Mesothelial cell of epicardium (in vitro differentiated cells): Measurements from ENCODE around the gene EPO. TPM values are rescaled to one million over a fixed set of nuclear protein-coding genes. Genes with fewer than 3 reads are reported as not detected.
A peak's percentile ranks its signal among the peaks of the same experiment; 100 is the strongest.
"Not testable (repeated sequence)": the region's sequence is repeated elsewhere in the genome, so short reads cannot be mapped to it uniquely, and the experiment has no call there.

Experiments used
- DNase-seq, 2 experiments: peaks; one replicate each; pipeline ENCODE4 v3.0.0; 2021; ENCODE audit warnings: low spot score in 2 of 2; ENCODE audit not compliant: unreplicated experiment in 2 of 2
- H3K27ac Mint-ChIP-seq: 2 replicates; pipeline ENCODE4 v1.8.0; 2021; ENCODE audit warnings: mixed read lengths
- H3K27me3 Mint-ChIP-seq: 2 replicates; pipeline ENCODE4 v1.8.0; 2021; ENCODE audit warnings: low read depth, mixed read lengths
- H3K36me3 Mint-ChIP-seq: 2 replicates; pipeline ENCODE4 v1.8.0; 2021; ENCODE audit warnings: mixed read lengths
- H3K4me1 Mint-ChIP-seq: 2 replicates; pipeline ENCODE4 v1.8.0; 2021; ENCODE audit warnings: mixed read lengths
- H3K4me3 Mint-ChIP-seq: 2 replicates; pipeline ENCODE4 v1.8.0; 2021; ENCODE audit warnings: mild to moderate bottlenecking, moderate library complexity, mixed read lengths
- H3K9me3 Mint-ChIP-seq: 2 replicates; pipeline ENCODE4 v1.8.0; 2021; ENCODE audit warnings: mixed read lengths
- total RNA-seq: library from RNA; stranded (reverse); gene quantifications from 3 replicates; pipeline ENCODE4 v1.2.1, GENCODE V29; 2021
- TF ChIP-seq, protein P1 (sequence below): fragments of 200-600 bp; sonication (generic); IDR thresholded peaks from one replicate; pipeline ENCODE4 v1.5.0; 2021; ENCODE audit warnings: antibody characterized with exemption; ENCODE audit not compliant: unreplicated experiment

EPO gene
- total RNA-seq, 1 donor from 2014 or later: 0.27 TPM

DNA sequence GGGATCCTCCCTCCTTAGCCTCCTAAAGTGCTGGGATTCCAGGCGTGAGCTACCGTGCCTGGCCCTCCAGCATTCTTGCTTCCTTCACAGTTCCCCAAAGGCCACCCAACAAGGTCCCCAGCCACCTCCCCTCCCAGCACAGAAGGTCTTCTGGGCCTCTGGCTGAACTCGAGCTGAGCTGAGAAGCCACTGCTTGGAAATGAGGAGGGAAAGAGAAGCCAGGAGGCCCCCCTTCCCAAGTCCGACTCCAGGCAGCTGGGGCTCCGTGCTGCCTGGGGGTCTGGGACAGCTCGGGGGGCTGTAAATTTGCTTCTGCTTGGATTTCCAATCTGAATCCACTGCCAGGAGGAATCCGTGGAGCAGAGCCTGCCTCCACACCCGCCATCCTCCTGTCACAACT lies 5.5 kb upstream of the EPO start:
- no peaks in the 10 kb centered on the region for H3K4me1 Mint-ChIP-seq
- no peak overlapping the region for H3K27ac Mint-ChIP-seq
- no peak overlapping the region for H3K4me3 Mint-ChIP-seq
- H3K36me3 Mint-ChIP-seq: peaks cover 11% of the 10 kb centered on the region
- H3K27me3 Mint-ChIP-seq: peaks cover 29% of the 10 kb centered on the region
- TF ChIP-seq, protein P1, sequence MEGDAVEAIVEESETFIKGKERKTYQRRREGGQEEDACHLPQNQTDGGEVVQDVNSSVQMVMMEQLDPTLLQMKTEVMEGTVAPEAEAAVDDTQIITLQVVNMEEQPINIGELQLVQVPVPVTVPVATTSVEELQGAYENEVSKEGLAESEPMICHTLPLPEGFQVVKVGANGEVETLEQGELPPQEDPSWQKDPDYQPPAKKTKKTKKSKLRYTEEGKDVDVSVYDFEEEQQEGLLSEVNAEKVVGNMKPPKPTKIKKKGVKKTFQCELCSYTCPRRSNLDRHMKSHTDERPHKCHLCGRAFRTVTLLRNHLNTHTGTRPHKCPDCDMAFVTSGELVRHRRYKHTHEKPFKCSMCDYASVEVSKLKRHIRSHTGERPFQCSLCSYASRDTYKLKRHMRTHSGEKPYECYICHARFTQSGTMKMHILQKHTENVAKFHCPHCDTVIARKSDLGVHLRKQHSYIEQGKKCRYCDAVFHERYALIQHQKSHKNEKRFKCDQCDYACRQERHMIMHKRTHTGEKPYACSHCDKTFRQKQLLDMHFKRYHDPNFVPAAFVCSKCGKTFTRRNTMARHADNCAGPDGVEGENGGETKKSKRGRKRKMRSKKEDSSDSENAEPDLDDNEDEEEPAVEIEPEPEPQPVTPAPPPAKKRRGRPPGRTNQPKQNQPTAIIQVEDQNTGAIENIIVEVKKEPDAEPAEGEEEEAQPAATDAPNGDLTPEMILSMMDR: no peak
- DNase-seq: no peak
- H3K9me3 Mint-ChIP-seq: peaks cover 16% of the 10 kb centered on the region

DNA sequence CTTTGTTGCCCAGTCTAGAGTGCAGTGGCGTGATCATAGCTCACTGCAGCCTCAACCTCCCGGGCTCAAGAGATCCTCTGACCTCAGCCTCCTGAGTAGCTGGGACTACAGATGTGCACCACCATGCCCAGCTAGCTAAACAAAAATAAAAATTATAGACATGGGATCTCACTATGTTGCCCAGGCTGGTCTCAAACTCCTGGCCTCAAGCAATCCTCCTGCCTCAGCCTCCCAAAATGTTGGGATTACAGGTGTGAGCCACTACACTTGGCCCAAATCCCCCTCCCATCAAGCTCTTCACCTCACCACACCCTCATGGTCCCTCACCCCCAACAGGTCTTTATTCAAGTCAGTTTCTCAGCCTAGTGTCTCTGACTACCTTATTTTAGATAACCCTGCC lies 3.2 kb upstream of the EPO start:
- H3K36me3 Mint-ChIP-seq: peaks cover 11% of the 10 kb centered on the region
- DNase-seq, H3K4me1 Mint-ChIP-seq, H3K27ac Mint-ChIP-seq, H3K4me3 Mint-ChIP-seq: not testable (repeated sequence)
- H3K27me3 Mint-ChIP-seq: peaks cover 50% of the 10 kb centered on the region
- H3K9me3 Mint-ChIP-seq: peaks cover 16% of the 10 kb centered on the region

DNA sequence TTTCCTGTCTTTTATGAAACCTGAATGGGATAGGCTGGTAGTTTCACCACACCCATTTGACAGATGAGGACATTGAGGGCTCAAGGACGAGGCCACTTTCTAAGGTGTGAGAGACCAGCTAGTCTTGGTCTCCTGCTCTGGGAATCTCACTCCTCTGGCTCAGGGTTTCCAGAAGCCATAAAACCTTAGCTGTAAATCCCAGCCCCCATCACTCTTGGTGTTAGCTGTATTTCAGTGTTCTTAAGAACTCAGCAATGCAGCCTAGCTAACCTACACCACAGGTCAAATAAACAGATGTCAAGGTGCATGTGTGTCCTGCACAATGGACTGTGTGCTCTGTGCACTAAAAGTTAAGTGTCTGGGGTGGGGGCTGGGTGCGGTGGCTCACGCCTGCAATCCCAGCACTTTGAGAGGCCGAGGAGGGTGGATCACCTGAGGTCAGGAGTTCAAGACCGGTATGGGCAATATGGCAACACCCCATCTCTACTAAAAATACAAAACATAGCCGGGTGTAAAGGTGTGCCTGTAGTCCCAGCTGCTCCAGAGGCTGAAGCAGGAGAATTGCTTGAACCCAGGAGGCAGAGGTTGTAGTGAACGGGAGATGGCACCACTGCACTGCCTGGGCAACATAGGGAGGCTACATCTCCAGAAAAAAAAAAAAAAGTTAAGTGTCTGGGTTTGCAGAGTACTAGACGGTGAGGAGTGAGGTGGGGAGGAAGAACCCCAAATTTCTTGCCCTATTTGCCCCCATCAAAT lies 567 bp upstream of the EPO start:
- DNase-seq: no peak
- TF ChIP-seq, protein P1: no peak
- Mint-ChIP-seq H3K4me1 (no peaks in the 10 kb centered on the region), H3K4me3 (peak overlapping the region; percentile 6), H3K9me3 (peaks cover 16% of the 10 kb centered on the region), H3K36me3 (peaks cover 11% of the 10 kb centered on the region), H3K27ac (no peak overlapping the region), H3K27me3 (peaks cover 76% of the 10 kb centered on the region)

DNA sequence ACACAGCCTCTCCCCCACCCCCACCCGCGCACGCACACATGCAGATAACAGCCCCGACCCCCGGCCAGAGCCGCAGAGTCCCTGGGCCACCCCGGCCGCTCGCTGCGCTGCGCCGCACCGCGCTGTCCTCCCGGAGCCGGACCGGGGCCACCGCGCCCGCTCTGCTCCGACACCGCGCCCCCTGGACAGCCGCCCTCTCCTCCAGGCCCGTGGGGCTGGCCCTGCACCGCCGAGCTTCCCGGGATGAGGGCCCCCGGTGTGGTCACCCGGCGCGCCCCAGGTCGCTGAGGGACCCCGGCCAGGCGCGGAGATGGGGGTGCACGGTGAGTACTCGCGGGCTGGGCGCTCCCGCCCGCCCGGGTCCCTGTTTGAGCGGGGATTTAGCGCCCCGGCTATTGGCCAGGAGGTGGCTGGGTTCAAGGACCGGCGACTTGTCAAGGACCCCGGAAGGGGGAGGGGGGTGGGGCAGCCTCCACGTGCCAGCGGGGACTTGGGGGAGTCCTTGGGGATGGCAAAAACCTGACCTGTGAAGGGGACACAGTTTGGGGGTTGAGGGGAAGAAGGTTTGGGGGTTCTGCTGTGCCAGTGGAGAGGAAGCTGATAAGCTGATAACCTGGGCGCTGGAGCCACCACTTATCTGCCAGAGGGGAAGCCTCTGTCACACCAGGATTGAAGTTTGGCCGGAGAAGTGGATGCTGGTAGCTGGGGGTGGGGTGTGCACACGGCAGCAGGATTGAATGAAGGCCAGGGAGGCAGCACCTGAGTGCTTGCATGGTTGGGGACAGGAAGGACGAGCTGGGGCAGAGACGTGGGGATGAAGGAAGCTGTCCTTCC lies 620 bp downstream of the EPO start:
- H3K27me3 Mint-ChIP-seq: peaks cover 78% of the 10 kb centered on the region
- peak overlapping the region; percentile 33 for H3K4me3 Mint-ChIP-seq
- H3K4me1 Mint-ChIP-seq: peaks cover 1% of the 10 kb centered on the region
- DNase-seq: no peak
- no peak overlapping the region for H3K27ac Mint-ChIP-seq
- peaks cover 16% of the 10 kb centered on the region for H3K9me3 Mint-ChIP-seq
- TF ChIP-seq, protein P1: no peak
- H3K36me3 Mint-ChIP-seq: peaks cover 11% of the 10 kb centered on the region

DNA sequence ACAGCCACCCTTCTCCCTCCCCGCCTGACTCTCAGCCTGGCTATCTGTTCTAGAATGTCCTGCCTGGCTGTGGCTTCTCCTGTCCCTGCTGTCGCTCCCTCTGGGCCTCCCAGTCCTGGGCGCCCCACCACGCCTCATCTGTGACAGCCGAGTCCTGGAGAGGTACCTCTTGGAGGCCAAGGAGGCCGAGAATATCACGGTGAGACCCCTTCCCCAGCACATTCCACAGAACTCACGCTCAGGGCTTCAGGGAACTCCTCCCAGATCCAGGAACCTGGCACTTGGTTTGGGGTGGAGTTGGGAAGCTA lies 1.2 kb downstream of the EPO start:
- Mint-ChIP-seq H3K27me3 (peaks cover 78% of the 10 kb centered on the region), H3K36me3 (peaks cover 11% of the 10 kb centered on the region), H3K4me1 (peaks cover 1% of the 10 kb centered on the region), H3K4me3 (peak overlapping the region; percentile 33), H3K9me3 (peaks cover 16% of the 10 kb centered on the region), H3K27ac (no peak overlapping the region)
- DNase-seq: no peak
- TF ChIP-seq, protein P1: no peak
